ENCODE measurements around the gene ZNF750.

- no peak for TF ChIP-seq CTCF (IDR thresholded peaks at IDR 0.05)
- TF ChIP-seq TCF7L2 (IDR thresholded peaks at IDR 0.05; ENCODE audit: low read depth, low read length): no peak
- TF ChIP-seq REST (IDR thresholded peaks at IDR 0.05; ENCODE audit: insufficient read depth in 1 of 2, low read depth in 2 of 2, low read length in 1 of 2): no peak
- no peak for TF ChIP-seq SIN3A (IDR thresholded peaks at IDR 0.05; ENCODE audit: borderline replicate concordance, insufficient read depth, low read depth, low read length)
- TF ChIP-seq POLR2AphosphoS5 (IDR thresholded peaks at IDR 0.05; ENCODE audit: low read depth, low read length): no peak
Measured at GRCh38 chr17:82808921-82809905, 30.6 kb downstream of the ZNF750 start.

All from Panc1 (cell line).